Measurements from ENCODE around the gene ERN1.

- TF ChIP-seq EZH2 (IDR thresholded peaks at IDR 0.05; ENCODE audit: borderline replicate concordance, low read depth, low read length, poor library complexity, severe bottlenecking): no peak
- no peak for TF ChIP-seq CTCF (conservative IDR thresholded peaks at IDR 0.05; ENCODE audit: low read depth, low read length)
These were observed 25.2 kb upstream of the ERN1 start for GRCh38 chr17:64155129-64155528.
